Gastrocnemius medialis (tissue), 4 donors: ENCODE results near the gene KRTAP12-3. TPM values are rescaled to one million over a fixed set of nuclear protein-coding genes. Genes with fewer than 3 reads are reported as not detected.
"Not testable (repeated sequence)": the region's sequence is repeated elsewhere in the genome, so short reads cannot be mapped to it uniquely, and the experiment has no call there.

ENCODE experiments used
- ATAC-seq, 2 donors: fragments of 150-250 bp; one replicate each; pipeline ENCODE4 v1.9.1; 2016
- DNase-seq, 2 donors: peaks; one replicate each; pipeline ENCODE4 v3.0.0-alpha.2; 2019
- H3K27ac ChIP-seq, 4 donors: fragments of 200-600 bp; sonication (generic); 1 replicate in 1 of 4; 2 replicates in 3 of 4; pipeline ENCODE4 v1.5.1; 2016 to 2018; ENCODE audit warnings: mild to moderate bottlenecking in 2 of 4, moderate library complexity in 1 of 4
- H3K27me3 ChIP-seq, 3 donors: fragments of 200-600 bp; sonication (generic) in 2 of 3; 1 replicate in 1 of 3; 2 replicates in 2 of 3; pipeline versions ENCODE4 v1.5.1 to v1.6.0; 2016 to 2019; ENCODE audit warnings: mild to moderate bottlenecking in 1 of 3, moderate library complexity in 1 of 3
- H3K36me3 ChIP-seq, 2 donors: fragments of 200-600 bp; sonication (generic) in 1 of 2; one replicate each; pipeline ENCODE4 v1.5.1; 2017 to 2018
- H3K4me1 ChIP-seq, 2 donors: fragments of 200-600 bp; sonication (generic) in 1 of 2; one replicate each; pipeline ENCODE4 v1.5.1; 2016 to 2017; ENCODE audit warnings: mild to moderate bottlenecking in 2 of 2
- H3K4me3 ChIP-seq, 4 donors: fragments of 200-600 bp; sonication (generic) in 3 of 4; 1 replicate in 1 of 4; 2 replicates in 3 of 4; pipeline ENCODE4 v1.5.1; 2016 to 2019; ENCODE audit warnings: mild to moderate bottlenecking in 2 of 4
- H3K9me3 ChIP-seq, 3 donors: fragments of 200-600 bp; sonication (generic) in 2 of 3; 1 replicate in 1 of 3; 2 replicates in 2 of 3; pipeline ENCODE4 v1.5.1; 2016 to 2019
- POLR2A ChIP-seq, 2 donors: fragments of 450-650 bp; IDR thresholded peaks; one replicate each; pipeline ENCODE4 v1.6.1; 2017; ENCODE audit warnings: antibody characterized with exemption in 2 of 2, mild to moderate bottlenecking in 2 of 2, moderate library complexity in 2 of 2
- in situ Hi-C, 4 donors: fragments of 200-750 bp; cut with MboI; loops; one replicate each; pipeline versions ENCODE4 v1.15.0 to v1.8.0; 2017; ENCODE audit warnings: low sequenced_read_pairs in 4 of 4
- intact Hi-C: fragments of 100-400 bp; cut with DNase I; formaldehyde crosslinking; loops from one replicate; pipeline ENCODE4 v1.15.1; 2023; ENCODE audit warnings: low total_unique reads
- total RNA-seq, 4 donors: library from RNA; depleted of rRNA; stranded (reverse); fragments of >200 nt; gene quantifications; one replicate each; pipeline versions ENCODE4 v1.1.0 to v1.2.3, GENCODE V29; 2016
- TF ChIP-seq, protein P1 (sequence below), 5 experiments: fragments of 450-650 bp in 3 of 5; fragments of 200-600 bp in 2 of 5; sonication (generic) in 2 of 5; IDR thresholded peaks in 4 of 5; conservative IDR thresholded peaks in 1 of 5; 1 replicate in 4 of 5; 2 replicates in 1 of 5; pipeline ENCODE4 v1.5.1; 2016 to 2019; ENCODE audit warnings: antibody characterized with exemption in 5 of 5, mild to moderate bottlenecking in 3 of 5, moderate library complexity in 3 of 5

KRTAP12-3 gene
- total RNA-seq, 4 donors from 2014 or later: not detected

DNA sequence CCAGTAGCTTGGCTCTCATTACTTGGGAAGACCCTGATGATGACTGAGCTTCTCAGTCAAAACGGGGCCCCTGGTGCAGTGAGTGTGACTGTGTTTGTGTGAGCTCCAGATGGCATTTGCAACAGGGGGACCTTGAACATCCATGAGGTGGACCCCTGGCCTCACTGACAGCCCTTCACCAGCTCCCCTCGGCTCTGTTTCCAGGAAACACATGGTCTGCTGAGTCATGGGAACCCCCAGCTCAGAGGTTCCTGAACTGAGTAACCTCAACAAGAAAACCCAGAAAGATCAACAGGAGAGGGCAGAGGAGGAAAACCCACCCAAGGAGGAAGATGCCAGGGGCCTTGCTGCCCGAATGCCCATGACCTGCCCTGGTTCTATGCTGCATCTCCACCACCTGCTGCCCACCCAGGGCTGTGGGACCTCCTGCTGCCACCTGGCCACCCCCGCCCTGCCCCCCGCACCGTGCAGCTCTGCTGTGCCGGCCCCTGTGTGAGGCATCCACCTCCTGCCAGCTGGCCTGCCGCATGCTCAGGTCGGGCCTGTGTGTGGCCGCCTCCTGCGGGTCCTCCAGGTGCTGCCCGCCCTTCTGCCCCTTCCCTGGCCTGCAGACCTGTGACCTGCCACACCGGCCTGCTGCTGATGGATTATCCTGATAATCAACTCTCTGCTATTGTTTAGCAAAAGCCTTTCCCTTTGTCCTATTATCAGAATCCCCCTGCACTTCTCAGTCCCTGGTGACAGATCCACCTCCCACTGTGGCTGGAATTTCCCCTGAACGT, 28.5 kb downstream of the KRTAP12-3 start:
- TF ChIP-seq, protein P1, sequence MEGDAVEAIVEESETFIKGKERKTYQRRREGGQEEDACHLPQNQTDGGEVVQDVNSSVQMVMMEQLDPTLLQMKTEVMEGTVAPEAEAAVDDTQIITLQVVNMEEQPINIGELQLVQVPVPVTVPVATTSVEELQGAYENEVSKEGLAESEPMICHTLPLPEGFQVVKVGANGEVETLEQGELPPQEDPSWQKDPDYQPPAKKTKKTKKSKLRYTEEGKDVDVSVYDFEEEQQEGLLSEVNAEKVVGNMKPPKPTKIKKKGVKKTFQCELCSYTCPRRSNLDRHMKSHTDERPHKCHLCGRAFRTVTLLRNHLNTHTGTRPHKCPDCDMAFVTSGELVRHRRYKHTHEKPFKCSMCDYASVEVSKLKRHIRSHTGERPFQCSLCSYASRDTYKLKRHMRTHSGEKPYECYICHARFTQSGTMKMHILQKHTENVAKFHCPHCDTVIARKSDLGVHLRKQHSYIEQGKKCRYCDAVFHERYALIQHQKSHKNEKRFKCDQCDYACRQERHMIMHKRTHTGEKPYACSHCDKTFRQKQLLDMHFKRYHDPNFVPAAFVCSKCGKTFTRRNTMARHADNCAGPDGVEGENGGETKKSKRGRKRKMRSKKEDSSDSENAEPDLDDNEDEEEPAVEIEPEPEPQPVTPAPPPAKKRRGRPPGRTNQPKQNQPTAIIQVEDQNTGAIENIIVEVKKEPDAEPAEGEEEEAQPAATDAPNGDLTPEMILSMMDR (IDR thresholded peaks at IDR 0.05 in 4 of 5, conservative IDR thresholded peaks at IDR 0.05 in 1 of 5): no peak
- no peak for TF ChIP-seq POLR2A (IDR thresholded peaks at IDR 0.05)
- Histone ChIP-seq H3K4me3 (no peak overlapping the region), H3K27me3 (peaks cover 16 to 26% (median 22%) of the 10 kb centered on the region in 3 donors), H3K27ac (no peak overlapping the region), H3K9me3 (no peaks in the 10 kb centered on the region), H3K36me3 (no peaks in the 10 kb centered on the region), H3K4me1 (no peaks in the 10 kb centered on the region)
- intact Hi-C loops (no loop called here), in situ Hi-C loops (no loop called here)
- DNase-seq (no peak), ATAC-seq (no peak)

DNA sequence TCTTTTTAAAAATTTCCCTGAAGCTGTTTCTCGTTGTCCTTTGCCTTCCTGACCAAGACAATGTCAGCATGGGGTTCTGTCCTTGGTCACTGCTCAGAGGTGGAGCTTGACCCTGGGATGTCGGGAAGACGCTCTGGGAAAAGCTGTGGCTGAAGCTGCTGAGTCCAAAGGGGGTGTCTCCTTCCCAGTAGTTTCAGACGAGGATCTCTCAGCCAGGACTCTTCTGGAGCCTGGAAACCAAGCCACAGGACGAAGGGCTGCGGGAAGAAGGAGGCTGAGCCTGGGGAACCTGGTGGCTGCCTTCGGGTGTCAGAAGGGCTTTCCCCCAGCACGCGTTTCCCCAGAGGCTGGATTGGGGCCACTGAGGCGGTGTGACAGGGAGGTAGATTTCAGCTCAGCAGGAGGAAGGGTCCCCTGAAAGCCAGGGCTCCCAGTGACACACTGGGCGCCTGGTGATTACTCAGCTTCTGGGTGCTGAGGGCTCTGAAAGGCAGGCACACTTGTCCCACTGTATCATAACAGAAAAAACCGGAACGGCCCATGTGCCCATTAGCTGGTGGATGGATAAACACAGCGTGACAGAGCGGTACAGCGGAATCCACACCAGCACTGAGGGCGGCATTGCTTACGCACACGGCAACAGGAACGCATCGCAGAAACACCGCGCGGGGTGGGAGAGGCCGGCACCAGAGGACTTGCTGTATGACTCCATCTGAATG, 29.3 kb downstream of the KRTAP12-3 start:
- DNase-seq (no peak), ATAC-seq (no peak)
- intact Hi-C loops (no loop called here), in situ Hi-C loops (no loop called here)
- Histone ChIP-seq H3K36me3 (no peaks in the 10 kb centered on the region), H3K4me3 (no peak overlapping the region), H3K4me1 (no peaks in the 10 kb centered on the region), H3K27me3 (peaks cover 16 to 26% (median 22%) of the 10 kb centered on the region in 3 donors), H3K27ac (no peak overlapping the region), H3K9me3 (no peaks in the 10 kb centered on the region)
- TF ChIP-seq, protein P1 (IDR thresholded peaks at IDR 0.05 in 4 of 5, conservative IDR thresholded peaks at IDR 0.05 in 1 of 5): no peak
- TF ChIP-seq POLR2A (IDR thresholded peaks at IDR 0.05): no peak

DNA sequence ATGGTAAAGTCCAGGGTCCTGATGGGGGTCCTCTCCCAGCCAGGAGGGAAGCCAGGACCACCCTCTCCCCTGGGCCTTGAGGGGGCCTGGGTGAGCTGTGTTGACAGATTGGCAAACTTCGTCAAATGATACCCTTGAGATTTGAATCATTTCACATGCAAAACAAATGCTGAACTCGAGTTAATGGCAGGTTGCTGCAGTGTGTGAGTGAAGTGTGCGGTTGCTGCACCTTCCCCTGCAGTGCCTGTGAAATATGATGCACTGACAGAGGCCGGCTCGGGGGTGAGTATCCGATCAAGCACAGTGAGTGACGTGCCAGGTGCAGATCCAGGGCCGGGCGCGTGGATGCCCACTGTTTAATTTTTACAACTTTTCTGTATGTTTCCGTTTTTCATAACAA, 29.9 kb downstream of the KRTAP12-3 start:
- Histone ChIP-seq H3K4me3 (no peak overlapping the region), H3K4me1 (no peaks in the 10 kb centered on the region), H3K36me3 (no peaks in the 10 kb centered on the region), H3K9me3 (peaks cover 0 to under 1% (median 0%) of the 10 kb centered on the region in 3 donors), H3K27me3 (peaks cover 16 to 26% (median 22%) of the 10 kb centered on the region in 3 donors), H3K27ac (no peak overlapping the region)
- ATAC-seq (no peak), DNase-seq (no peak)
- in situ Hi-C loops (no loop called here), intact Hi-C loops (no loop called here)
- TF ChIP-seq, protein P1 (IDR thresholded peaks at IDR 0.05 in 4 of 5, conservative IDR thresholded peaks at IDR 0.05 in 1 of 5): no peak
- no peak for TF ChIP-seq POLR2A (IDR thresholded peaks at IDR 0.05)

DNA sequence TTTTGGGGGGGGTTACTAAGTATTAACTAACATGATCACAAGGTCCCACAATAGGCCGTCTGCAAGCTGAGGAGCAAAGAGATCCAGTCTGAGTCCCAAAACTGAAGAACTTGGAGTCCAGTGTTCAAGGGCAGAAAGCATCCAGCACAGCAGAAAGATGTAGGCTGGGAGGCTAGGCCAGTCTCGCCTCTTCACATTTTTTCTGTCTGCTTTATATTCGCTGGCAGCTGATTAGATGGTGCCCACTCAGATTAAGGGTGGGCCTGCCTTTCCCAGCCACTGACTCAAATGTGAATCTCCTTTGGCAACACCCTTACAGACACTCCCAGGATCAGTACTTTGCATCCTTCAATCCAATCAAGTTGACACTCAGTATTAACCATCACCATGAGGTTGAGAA, 32.0 kb downstream of the KRTAP12-3 start:
- intact Hi-C loops, H3K4me1 ChIP-seq, H3K4me3 ChIP-seq, H3K27ac ChIP-seq, ATAC-seq, DNase-seq, H3K36me3 ChIP-seq, in situ Hi-C loops: not testable (repeated sequence)
- Histone ChIP-seq H3K9me3 (peaks cover 0 to 15% (median 4%) of the 10 kb centered on the region in 3 donors), H3K27me3 (peaks cover 11 to 26% (median 18%) of the 10 kb centered on the region in 3 donors)

DNA sequence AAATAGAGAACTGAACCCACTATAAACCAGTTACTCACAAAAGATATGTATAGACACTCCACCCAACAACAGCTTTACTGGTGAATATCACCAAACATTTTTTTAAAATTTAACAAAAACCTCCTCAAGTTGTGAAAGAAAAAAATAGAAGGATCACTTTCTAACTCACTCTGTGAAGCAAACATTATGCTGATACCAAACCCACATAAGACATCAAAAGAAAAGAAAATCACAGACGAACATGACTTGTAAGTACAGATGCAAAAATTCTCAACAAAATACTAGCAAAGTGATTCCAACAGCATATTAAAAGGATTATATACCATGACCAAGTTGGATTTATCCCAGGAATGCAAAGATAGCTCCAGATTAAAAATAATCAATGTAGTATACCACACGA, 34.0 kb downstream of the KRTAP12-3 start:
- in situ Hi-C loops (no loop called here), intact Hi-C loops (no loop called here)
- Histone ChIP-seq H3K27me3 (peaks cover 9 to 17% (median 11%) of the 10 kb centered on the region in 3 donors), H3K4me3 (no peak overlapping the region), H3K27ac (no peak overlapping the region), H3K36me3 (no peaks in the 10 kb centered on the region), H3K9me3 (peaks cover 0 to 15% (median 4%) of the 10 kb centered on the region in 3 donors), H3K4me1 (no peaks in the 10 kb centered on the region)
- TF ChIP-seq POLR2A (IDR thresholded peaks at IDR 0.05): no peak
- TF ChIP-seq, protein P1 (IDR thresholded peaks at IDR 0.05 in 4 of 5, conservative IDR thresholded peaks at IDR 0.05 in 1 of 5): no peak
- ATAC-seq: no peak
- no peak for DNase-seq
